GM12892 (cell line): ENCODE results near the gene ENOX1.

Experiments used
- DNase-seq: peaks from one replicate; pipeline ENCODE4 v3.0.0; 2011; ENCODE audit not compliant: insufficient read length
- FAIRE-seq: peaks from 2 replicates; lab custom pipeline; 2011; peaks lifted over from hg19 to GRCh38; lab: Jason Lieb, UNC
- POLR2A ChIP-seq: IDR thresholded peaks from 2 replicates; pipeline ENCODE4 v1.6.1; 2011; ENCODE audit warnings: low read depth, low read length, control low read depth
- POLR2AphosphoS5 ChIP-seq: IDR thresholded peaks from 2 replicates; pipeline ENCODE4 v1.6.1; 2011; ENCODE audit warnings: low read depth, low read length, control low read depth
- TAF1 ChIP-seq: IDR thresholded peaks from 2 replicates; pipeline ENCODE4 v1.6.1; 2011; ENCODE audit warnings: low read depth, mild to moderate bottlenecking, control low read depth, low read length, borderline replicate concordance

ENOX1 gene

DNA sequence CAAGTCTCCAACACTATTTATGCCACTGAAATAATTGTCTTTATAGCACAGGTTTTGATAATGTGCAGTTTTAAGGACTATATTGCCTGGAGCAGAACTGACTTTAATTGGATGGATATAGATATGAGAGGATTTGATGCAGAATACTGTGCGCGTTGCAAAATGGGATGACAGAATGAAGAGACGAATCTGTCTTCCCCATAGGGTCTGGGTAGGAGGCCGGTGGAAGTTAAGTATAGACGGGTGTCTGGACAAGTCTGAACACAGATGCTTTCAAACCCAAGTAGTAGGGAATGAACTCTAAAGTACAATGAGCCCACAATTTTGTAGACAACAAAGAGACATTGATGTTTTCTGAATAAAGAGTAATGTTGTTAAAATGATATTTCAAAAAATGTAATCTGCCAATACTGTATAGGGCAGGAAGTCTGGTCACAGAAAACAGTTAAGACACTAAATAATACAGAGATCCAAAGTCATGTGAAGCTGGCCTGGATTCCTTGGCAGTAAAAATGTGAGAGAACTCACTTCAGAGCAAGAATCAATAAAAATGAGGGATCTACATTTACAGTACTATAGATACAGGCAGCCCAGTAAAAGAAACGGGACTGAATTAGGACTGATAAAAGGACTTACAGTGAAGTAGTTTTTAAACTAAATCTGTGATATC lies 125.5 kb downstream of the ENOX1 start:
- no peak for FAIRE-seq
- TF ChIP-seq POLR2AphosphoS5 (no peak), TAF1 (no peak), POLR2A (no peak)
- DNase-seq = no peak

DNA sequence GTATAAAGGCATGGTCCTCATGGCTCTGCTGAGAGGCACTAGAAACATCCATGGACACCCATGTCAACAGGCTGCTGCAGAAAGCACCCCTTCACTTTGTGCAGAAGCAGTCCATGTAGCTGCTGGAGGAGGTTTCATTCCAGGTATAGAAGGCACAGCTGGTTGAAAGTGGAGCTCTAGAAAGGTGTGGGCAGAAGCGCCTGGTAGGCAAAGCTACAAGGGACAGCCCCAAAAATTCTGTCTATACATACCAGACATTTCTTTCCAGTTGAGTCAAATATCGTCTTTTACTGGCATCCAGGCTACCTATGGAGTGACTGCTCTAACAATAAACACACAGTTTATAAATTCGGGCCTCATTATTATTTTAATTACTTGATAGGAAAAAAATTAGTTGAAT lies 129.3 kb downstream of the ENOX1 start:
- no peak for TF ChIP-seq POLR2AphosphoS5
- no peak for TF ChIP-seq TAF1
- TF ChIP-seq POLR2A = no peak
- DNase-seq (no peak), FAIRE-seq (no peak)

DNA sequence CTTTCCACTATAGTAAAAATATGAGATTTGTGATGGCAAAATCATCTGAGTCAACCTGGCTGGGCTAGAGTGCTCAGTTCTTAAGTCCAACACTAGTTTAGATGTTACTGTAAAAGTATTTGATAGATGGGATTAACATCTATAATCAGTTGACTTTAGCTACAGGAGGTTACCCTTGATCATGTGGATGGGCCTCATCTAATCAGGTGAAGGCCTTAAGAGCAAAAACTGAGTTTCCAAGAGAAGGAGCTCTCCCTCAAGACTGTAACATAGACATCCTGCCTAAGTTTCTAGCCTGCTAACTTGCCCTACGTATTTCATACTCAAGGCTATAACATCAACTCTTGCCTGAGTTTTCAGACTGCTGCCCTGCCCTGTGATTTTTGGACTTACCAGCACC lies 132.8 kb downstream of the ENOX1 start:
- DNase-seq (no peak), FAIRE-seq (no peak)
- TF ChIP-seq POLR2AphosphoS5 (no peak), TAF1 (no peak), POLR2A (no peak)

GRCh38 chr13:43653395-43653794 lies 133.4 kb downstream of the ENOX1 start:
- TF ChIP-seq POLR2AphosphoS5 (no peak), POLR2A (no peak), TAF1 (no peak)
- FAIRE-seq (no peak), DNase-seq (no peak)

- DNase-seq (no peak), FAIRE-seq (no peak)
- TF ChIP-seq POLR2AphosphoS5 = no peak
- TF ChIP-seq POLR2A = no peak
- no peak for TF ChIP-seq TAF1
Measured at GRCh38 chr13:43652760-43653159, 134.0 kb downstream of the ENOX1 start.

DNA sequence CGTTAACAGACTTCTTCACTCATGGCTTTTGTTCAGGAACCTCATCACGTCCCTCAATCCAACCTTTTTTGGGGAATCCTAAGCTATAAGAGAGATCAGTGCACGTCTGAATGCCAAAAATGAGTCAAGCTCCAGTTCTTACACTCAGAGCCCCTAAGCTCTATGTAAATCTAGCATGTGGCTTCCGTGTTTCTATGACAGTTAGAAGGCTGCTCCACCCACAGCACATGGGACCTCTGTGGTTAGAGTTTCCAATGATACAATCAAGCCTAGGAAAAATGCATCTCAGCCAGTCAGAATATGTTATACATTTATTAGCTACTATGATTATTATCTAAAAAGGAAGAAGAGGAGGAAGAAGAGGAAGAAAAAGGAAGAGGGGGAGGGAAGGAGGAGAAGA lies 135.9 kb downstream of the ENOX1 start:
- no peak for DNase-seq
- FAIRE-seq = no peak
- TF ChIP-seq POLR2AphosphoS5 (no peak), POLR2A (no peak), TAF1 (no peak)

GRCh38 chr13:43648733-43649132 lies 138.0 kb downstream of the ENOX1 start:
- DNase-seq (no peak), FAIRE-seq (no peak)
- no peak for TF ChIP-seq POLR2A
- no peak for TF ChIP-seq TAF1
- TF ChIP-seq POLR2AphosphoS5 = no peak

- FAIRE-seq (no peak), DNase-seq (no peak)
- TF ChIP-seq TAF1 (no peak), POLR2A (no peak), POLR2AphosphoS5 (no peak)
Measured at GRCh38 chr13:43647471-43647870, 139.3 kb downstream of the ENOX1 start.

DNA sequence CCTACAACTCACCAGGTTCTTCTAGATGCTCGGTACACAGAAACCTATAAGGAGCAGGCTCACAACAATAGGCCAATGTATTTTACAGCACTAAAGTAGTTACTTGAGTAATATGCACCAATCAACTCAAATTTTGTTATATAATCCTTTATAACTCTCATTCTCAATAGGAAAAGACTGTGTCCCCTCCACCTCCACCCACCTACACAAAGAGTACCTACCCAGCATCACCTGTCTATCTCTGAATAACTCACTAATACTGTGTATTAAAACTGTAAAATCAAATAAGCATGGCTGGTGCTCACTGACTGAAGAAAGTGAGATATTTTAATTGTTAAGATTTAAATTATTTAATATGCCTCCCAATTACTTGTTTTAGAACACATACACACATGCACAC lies 146.3 kb downstream of the ENOX1 start:
- TF ChIP-seq POLR2AphosphoS5 = no peak
- TF ChIP-seq TAF1 = no peak
- no peak for TF ChIP-seq POLR2A
- no peak for FAIRE-seq

DNA sequence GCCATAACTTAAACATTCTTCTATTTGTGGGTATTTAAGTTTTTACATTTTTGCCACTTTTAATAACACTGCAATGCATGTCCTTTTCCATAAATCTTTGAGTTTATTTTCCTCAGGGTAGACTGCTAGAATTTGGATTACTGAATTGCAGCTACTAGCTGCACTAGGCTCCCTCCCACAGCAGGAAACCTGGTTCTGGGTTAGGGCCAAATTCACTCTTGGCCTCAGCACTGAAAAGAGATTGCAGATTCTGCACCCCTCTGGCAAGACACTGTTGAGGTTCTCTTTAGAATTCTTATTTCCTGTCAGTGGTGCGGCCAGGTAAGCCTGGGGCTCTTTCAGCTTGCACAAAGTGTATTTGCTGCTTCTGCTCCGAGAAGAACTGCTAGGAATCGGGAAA lies 155.7 kb downstream of the ENOX1 start:
- FAIRE-seq (no peak), DNase-seq (no peak)
- no peak for TF ChIP-seq POLR2A
- no peak for TF ChIP-seq TAF1
- TF ChIP-seq POLR2AphosphoS5 = no peak

More for the DNA sequence above, 146.3 kb downstream of the ENOX1 start:
- no peak for DNase-seq

- FAIRE-seq = no peak
- no peak for TF ChIP-seq POLR2AphosphoS5
- no peak for TF ChIP-seq POLR2A
- TF ChIP-seq TAF1 = no peak
- DNase-seq = no peak
Measured at GRCh38 chr13:43629691-43630480, 156.9 kb downstream of the ENOX1 start.
